Psoas muscle (tissue), 8 donors: ENCODE data around the gene SLBP. TPM values are rescaled to one million over a fixed set of nuclear protein-coding genes. Genes with fewer than 3 reads are reported as not detected.

Experiments
- ATAC-seq, 4 donors: fragments of 200-7000 bp; cut with Tn5 transposase; one replicate each; pipeline ENCODE4 v1.9.1; 2020; ENCODE audit warnings: moderate library complexity in 3 of 4, mild to moderate bottlenecking in 2 of 4
- DNase-seq, 2 donors: peaks; one replicate each; pipeline ENCODE4 v3.0.0-alpha.2; 2020
- H3K27ac ChIP-seq: fragments of 200-600 bp; one replicate; pipeline ENCODE4 v1.8.0; 2022
- H3K27me3 ChIP-seq, 3 donors: fragments of 200-600 bp in 1 of 3; one replicate each; pipeline versions ENCODE4 v1.6.1 to v1.8.0; 2013 to 2022; ENCODE audit warnings: low read length in 2 of 3, mild to moderate bottlenecking in 2 of 3, moderate library complexity in 1 of 3; ENCODE audit not compliant: insufficient read depth in 3 of 3
- H3K36me3 ChIP-seq, 2 donors: fragments of 200-600 bp in 1 of 2; one replicate each; pipeline versions ENCODE4 v1.6.1 to v1.8.0; 2013 to 2022; ENCODE audit warnings: low read depth in 1 of 2, mild to moderate bottlenecking in 1 of 2, moderate library complexity in 1 of 2; ENCODE audit not compliant: insufficient read depth in 1 of 2
- H3K4me1 ChIP-seq: fragments of 200-600 bp; one replicate; pipeline ENCODE4 v1.8.0; 2022
- H3K4me3 ChIP-seq: fragments of 200-600 bp; one replicate; pipeline ENCODE4 v1.8.0; 2022; ENCODE audit warnings: mild to moderate bottlenecking
- H3K9me3 ChIP-seq: fragments of 200-600 bp; one replicate; pipeline ENCODE4 v1.8.0; 2022
- CTCF ChIP-seq: fragments of 200-600 bp; IDR thresholded peaks from one replicate; pipeline ENCODE4 v1.8.0; 2022; ENCODE audit warnings: antibody characterized with exemption
- WGBS, 3 donors: extraction: QIAGEN DNeasy Blood & Tissue Kit; methylation state at CpG; one replicate each; pipeline versions ENCODE4 v1.1.6 to v1.1.7; 2013; 5-methylcytosine and 5-hydroxymethylcytosine counted together
- intact Hi-C, 2 donors: fragments of 100-400 bp; cut with DNase I; formaldehyde crosslinking; loops; one replicate each; pipeline versions ENCODE4 v1.11.0 to v1.14.2; 2022
- polyA plus RNA-seq, 3 donors: library from polyadenylated mRNA; stranded (reverse); fragments of 200-250 nt; gene quantifications; one replicate each; pipeline ENCODE4 v1.2.3, GENCODE V29; 2013
- total RNA-seq, 4 donors: library from RNA; stranded (reverse); fragmentation: NEBNext Ultra II Directional in 2 of 4; extraction: Animal tissue kit (Norgen Biotek cat#: 25700) in 2 of 4; gene quantifications; one replicate each; pipeline versions ENCODE4 v1.2.1 to v1.2.4, GENCODE V29; 2021 to 2023
- donor health status: healthy with polysubstance abuse.
- donor health status: DM: no; HTN: no; CAD: no; lungs with moderate emphysema.
- donor health status: Bipolar disorder and iron deficiency.
- donor health status: healthy.
- donor health status: DM: yes; HTN: yes; CAD: no.
- donor health status: DM: no; HTN: no; CAD: no.
- donor health status: DM: no; HTN: no; CAD: no.
- donor health status: DM: yes; HTN: yes; CAD: no.

The SLBP gene
- total and polyA plus RNA-seq, 7 donors: 15.4 to 18.8 (median 16.3) TPM

DNA sequence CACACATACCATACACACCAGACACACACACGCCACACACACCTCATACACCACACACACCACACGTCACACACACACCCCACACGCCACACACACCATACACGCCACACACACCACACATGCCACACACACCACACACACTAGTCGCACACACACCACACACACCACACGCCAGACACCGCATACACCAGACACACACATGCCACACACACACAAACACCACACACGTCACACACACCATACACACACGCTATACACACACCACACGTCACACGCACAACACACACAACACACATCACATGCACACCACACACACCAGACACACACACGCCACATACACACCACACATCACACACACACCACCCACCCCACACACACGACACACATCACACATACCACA lies 60.0 kb downstream of the SLBP start:
- no peaks in the 10 kb centered on the region for H3K36me3 ChIP-seq
- no peaks in the 10 kb centered on the region for H3K9me3 ChIP-seq
- H3K4me3 ChIP-seq: no peak overlapping the region
- no peaks in the 10 kb centered on the region for H3K4me1 ChIP-seq
- H3K27ac ChIP-seq: no peak overlapping the region
- intact Hi-C loops: no loop called here
- 95 to 100% (median 98%) methylated on average over 13 of the region's 13 CpGs for WGBS, 3 donors
- ATAC-seq (no peak), DNase-seq (no peak)
- no peaks in the 10 kb centered on the region for H3K27me3 ChIP-seq
- TF ChIP-seq CTCF: no peak

GRCh38 chr4:1651609-1652008 lies 60.5 kb downstream of the SLBP start:
- Histone ChIP-seq H3K36me3 (no peaks in the 10 kb centered on the region), H3K4me3 (no peak overlapping the region), H3K9me3 (no peaks in the 10 kb centered on the region), H3K27ac (no peak overlapping the region), H3K4me1 (no peaks in the 10 kb centered on the region), H3K27me3 (no peaks in the 10 kb centered on the region)
- TF ChIP-seq CTCF: no peak
- DNase-seq: no peak
- no peak for ATAC-seq
- 96 to 99% (median 96%) methylated on average over 13 of the region's 13 CpGs for WGBS, 3 donors
- intact Hi-C loops: no loop called here

DNA sequence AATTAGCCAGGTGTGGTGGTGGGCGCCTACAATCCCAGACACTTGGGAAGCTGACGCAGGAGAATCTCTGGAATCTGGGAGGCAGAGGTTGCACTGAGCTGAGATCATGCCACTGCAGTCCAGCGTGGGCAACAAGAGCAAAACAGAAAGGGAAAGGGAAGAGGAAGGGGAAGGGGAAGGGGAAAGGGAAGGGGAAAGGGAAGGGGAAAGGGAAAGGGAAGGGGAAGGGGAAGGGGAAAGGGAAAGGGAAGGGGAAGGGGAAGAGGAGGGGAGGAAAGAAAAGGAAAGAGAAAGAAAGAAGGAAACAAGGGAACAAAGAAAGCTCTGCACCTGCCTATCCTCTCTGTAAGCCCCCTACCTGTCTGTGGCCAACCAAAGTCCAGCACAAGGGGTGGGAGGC lies 63.2 kb downstream of the SLBP start:
- TF ChIP-seq CTCF: no peak
- WGBS, 3 donors: 86 to 96% (median 95%) methylated on average over 2 to 3 of the region's 3 CpGs
- intact Hi-C loops: no loop called here

DNA sequence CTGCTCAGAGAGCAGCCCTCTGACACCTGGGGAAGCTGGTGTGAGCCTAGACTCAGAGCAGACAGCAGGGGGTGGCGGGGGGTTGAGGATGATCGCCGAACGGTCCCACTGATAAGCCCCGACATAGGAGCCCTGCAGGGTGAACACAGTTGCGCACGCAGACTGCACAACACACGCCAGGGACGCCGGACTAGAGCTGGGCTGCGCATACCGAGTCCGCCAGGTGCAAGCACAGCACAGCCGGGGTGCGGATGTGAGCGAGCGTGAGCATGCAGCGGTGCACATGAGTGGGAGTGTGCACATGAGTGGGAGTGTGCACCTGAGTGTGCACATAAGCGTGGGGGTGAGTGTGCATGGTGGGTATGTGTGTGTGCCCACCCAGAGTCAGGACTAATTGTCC lies 64.7 kb downstream of the SLBP start:
- TF ChIP-seq CTCF: no peak
- Histone ChIP-seq H3K27me3 (no peaks in the 10 kb centered on the region), H3K27ac (no peak overlapping the region), H3K4me1 (no peaks in the 10 kb centered on the region), H3K9me3 (no peaks in the 10 kb centered on the region), H3K4me3 (no peak overlapping the region), H3K36me3 (no peaks in the 10 kb centered on the region)
- WGBS, 3 donors: 87 to 92% (median 91%) methylated on average over 19 of the region's 19 CpGs
- DNase-seq (no peak), ATAC-seq (no peak)
- intact Hi-C loops: no loop called here

More for the DNA sequence above, 63.2 kb downstream of the SLBP start:
- ATAC-seq: no peak
- DNase-seq: no peak
- no peaks in the 10 kb centered on the region for H3K4me1 ChIP-seq
- no peak overlapping the region for H3K4me3 ChIP-seq
- no peaks in the 10 kb centered on the region for H3K36me3 ChIP-seq
- H3K9me3 ChIP-seq: no peaks in the 10 kb centered on the region
- no peaks in the 10 kb centered on the region for H3K27me3 ChIP-seq
- no peak overlapping the region for H3K27ac ChIP-seq

DNA sequence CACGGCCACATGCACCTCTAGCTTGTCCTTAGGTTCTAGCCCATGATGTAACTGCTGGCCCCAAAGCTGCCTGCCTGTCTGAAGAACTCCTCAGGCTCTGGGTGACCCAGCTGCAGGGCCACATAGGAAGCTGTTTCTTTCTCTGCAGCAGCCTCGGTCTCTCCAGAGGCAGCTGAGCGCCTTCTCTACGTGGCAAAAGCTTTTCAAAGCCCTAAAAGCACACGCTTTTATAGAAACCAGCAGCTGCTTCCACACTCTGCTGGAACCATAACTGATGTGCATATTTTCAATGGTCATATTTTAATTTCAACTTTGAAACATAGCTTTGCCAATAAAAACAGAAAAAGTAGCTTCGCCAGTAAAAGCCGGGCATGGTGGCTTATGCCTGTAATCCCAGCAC lies 65.4 kb downstream of the SLBP start:
- Histone ChIP-seq H3K27me3 (no peaks in the 10 kb centered on the region), H3K4me3 (no peak overlapping the region), H3K9me3 (no peaks in the 10 kb centered on the region), H3K36me3 (no peaks in the 10 kb centered on the region), H3K4me1 (no peaks in the 10 kb centered on the region), H3K27ac (no peak overlapping the region)
- DNase-seq (no peak), ATAC-seq (no peak)
- intact Hi-C loops: no loop called here
- WGBS, 3 donors: 64 to 68% (median 65%) methylated on average over 7 of the region's 7 CpGs
- TF ChIP-seq CTCF: no peak
